IPS DF 4.7 (cell line): ENCODE data around the gene KLHL35.
"Not testable (repeated sequence)": the region's sequence is repeated elsewhere in the genome, so short reads cannot be mapped to it uniquely, and the experiment has no call there.

Source experiments
- DNase-seq: peaks from one replicate; pipeline ENCODE4 v3.0.0-alpha.2; 2013; ENCODE audit warnings: low spot score; ENCODE audit errors: extremely low read depth

KLHL35 gene

GRCh38 chr11:75394085-75394840, 38.7 kb downstream of the KLHL35 start:
- DNase-seq, result no peak

GRCh38 chr11:75389925-75390324, 43.1 kb downstream of the KLHL35 start:
- DNase-seq, result no peak

GRCh38 chr11:75389276-75389605, 43.8 kb downstream of the KLHL35 start:
- DNase-seq, result no peak

GRCh38 chr11:75388386-75389275, 44.4 kb downstream of the KLHL35 start:
- no peak for DNase-seq

GRCh38 chr11:75387736-75388294, 45.2 kb downstream of the KLHL35 start:
- no peak for DNase-seq

- no peak for DNase-seq
Measured at GRCh38 chr11:75386942-75387630, 45.9 kb downstream of the KLHL35 start.

- DNase-seq, result peak; percentile 81
Measured at GRCh38 chr11:75384438-75385080, 48.4 kb downstream of the KLHL35 start.

GRCh38 chr11:75383246-75383645, 49.8 kb downstream of the KLHL35 start:
- DNase-seq, result no peak

GRCh38 chr11:75380716-75381420, 52.1 kb downstream of the KLHL35 start:
- no peak for DNase-seq

- no peak for DNase-seq
Measured at GRCh38 chr11:75380245-75380644, 52.8 kb downstream of the KLHL35 start.

- not testable (repeated sequence) for DNase-seq
Measured at GRCh38 chr11:75378776-75379175, 54.2 kb downstream of the KLHL35 start.

GRCh38 chr11:75376175-75376574, 56.8 kb downstream of the KLHL35 start:
- no peak for DNase-seq

GRCh38 chr11:75375626-75376025, 57.4 kb downstream of the KLHL35 start:
- DNase-seq, result no peak

GRCh38 chr11:75374646-75375045, 58.4 kb downstream of the KLHL35 start:
- DNase-seq, result no peak

GRCh38 chr11:75373201-75373600, 59.8 kb downstream of the KLHL35 start:
- DNase-seq, result no peak
